Vagina (tissue), 2 donors: ENCODE results near the gene ZNF780A.

Experiments
- POLR2A ChIP-seq, 2 donors: fragments of 450-650 bp; IDR thresholded peaks; one replicate each; pipeline ENCODE4 v1.6.1; 2017; ENCODE audit warnings: antibody characterized with exemption in 2 of 2, mild to moderate bottlenecking in 2 of 2, moderate library complexity in 2 of 2
- POLR2AphosphoS5 ChIP-seq, 2 donors: sonication (generic); formaldehyde crosslinking; IDR thresholded peaks; one replicate each; pipeline ENCODE4 v1.9.0; 2017; ENCODE audit warnings: antibody characterized with exemption in 2 of 2, mild to moderate bottlenecking in 2 of 2, low read depth in 1 of 2; ENCODE audit not compliant: insufficient read depth in 1 of 2
- TF ChIP-seq, protein P1 (sequence below), 3 experiments: fragments of 450-650 bp in 2 of 3; fragments of 200-600 bp in 1 of 3; sonication (generic) in 1 of 3; IDR thresholded peaks; one replicate each; pipeline ENCODE4 v1.5.1; 2017 to 2019; ENCODE audit warnings: antibody characterized with exemption in 3 of 3, mild to moderate bottlenecking in 2 of 3, moderate library complexity in 2 of 3

- TF ChIP-seq, protein P1, sequence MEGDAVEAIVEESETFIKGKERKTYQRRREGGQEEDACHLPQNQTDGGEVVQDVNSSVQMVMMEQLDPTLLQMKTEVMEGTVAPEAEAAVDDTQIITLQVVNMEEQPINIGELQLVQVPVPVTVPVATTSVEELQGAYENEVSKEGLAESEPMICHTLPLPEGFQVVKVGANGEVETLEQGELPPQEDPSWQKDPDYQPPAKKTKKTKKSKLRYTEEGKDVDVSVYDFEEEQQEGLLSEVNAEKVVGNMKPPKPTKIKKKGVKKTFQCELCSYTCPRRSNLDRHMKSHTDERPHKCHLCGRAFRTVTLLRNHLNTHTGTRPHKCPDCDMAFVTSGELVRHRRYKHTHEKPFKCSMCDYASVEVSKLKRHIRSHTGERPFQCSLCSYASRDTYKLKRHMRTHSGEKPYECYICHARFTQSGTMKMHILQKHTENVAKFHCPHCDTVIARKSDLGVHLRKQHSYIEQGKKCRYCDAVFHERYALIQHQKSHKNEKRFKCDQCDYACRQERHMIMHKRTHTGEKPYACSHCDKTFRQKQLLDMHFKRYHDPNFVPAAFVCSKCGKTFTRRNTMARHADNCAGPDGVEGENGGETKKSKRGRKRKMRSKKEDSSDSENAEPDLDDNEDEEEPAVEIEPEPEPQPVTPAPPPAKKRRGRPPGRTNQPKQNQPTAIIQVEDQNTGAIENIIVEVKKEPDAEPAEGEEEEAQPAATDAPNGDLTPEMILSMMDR (IDR thresholded peaks at IDR 0.05) = no peak
- TF ChIP-seq POLR2A (IDR thresholded peaks at IDR 0.05) (no peak), POLR2AphosphoS5 (IDR thresholded peaks at IDR 0.05; ENCODE audit: insufficient read depth in 1 of 2, low read depth in 1 of 2) (no peak)
Observed at GRCh38 chr19:40025938-40026596, 64.7 kb downstream of the ZNF780A start.
